Measurements from ENCODE around the gene TFAP2D.

DNA sequence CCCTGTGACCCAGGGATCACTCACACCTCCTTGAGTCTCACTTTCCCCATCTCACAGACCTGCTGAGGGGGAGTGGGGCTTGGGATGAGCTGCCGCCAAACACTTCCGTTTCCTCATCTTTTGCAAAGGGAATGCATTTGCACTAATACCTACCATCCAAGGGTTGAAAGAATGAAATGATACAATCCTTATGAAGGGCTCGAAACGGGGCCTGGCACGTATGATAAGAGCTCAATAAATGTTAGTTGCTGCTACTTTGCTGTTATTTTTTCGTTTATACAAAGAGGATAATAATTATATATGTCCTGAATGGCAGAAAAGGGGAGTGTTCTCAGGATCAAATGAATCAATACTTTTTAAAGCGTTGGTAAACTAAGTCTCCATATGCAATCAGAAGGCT, 6.1 kb upstream of the TFAP2D start:
- TF ChIP-seq, protein P1, sequence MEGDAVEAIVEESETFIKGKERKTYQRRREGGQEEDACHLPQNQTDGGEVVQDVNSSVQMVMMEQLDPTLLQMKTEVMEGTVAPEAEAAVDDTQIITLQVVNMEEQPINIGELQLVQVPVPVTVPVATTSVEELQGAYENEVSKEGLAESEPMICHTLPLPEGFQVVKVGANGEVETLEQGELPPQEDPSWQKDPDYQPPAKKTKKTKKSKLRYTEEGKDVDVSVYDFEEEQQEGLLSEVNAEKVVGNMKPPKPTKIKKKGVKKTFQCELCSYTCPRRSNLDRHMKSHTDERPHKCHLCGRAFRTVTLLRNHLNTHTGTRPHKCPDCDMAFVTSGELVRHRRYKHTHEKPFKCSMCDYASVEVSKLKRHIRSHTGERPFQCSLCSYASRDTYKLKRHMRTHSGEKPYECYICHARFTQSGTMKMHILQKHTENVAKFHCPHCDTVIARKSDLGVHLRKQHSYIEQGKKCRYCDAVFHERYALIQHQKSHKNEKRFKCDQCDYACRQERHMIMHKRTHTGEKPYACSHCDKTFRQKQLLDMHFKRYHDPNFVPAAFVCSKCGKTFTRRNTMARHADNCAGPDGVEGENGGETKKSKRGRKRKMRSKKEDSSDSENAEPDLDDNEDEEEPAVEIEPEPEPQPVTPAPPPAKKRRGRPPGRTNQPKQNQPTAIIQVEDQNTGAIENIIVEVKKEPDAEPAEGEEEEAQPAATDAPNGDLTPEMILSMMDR (conservative IDR thresholded peaks at IDR 0.05; ENCODE audit: low read depth, low read length), result no peak
- TF ChIP-seq CEBPB (IDR thresholded peaks at IDR 0.05; ENCODE audit: low read depth, low read length) (no peak), SMC3 (IDR thresholded peaks at IDR 0.05; ENCODE audit: low read depth, low read length) (no peak), RFX5 (IDR thresholded peaks at IDR 0.05; ENCODE audit: low read depth, low read length) (no peak), FOS (IDR thresholded peaks at IDR 0.05; ENCODE audit: low read depth, low read length) (no peak)
